CD4-positive, alpha-beta T cell (primary cell): Measurements from ENCODE around the gene SSBP2. TPM values are rescaled to one million over a fixed set of nuclear protein-coding genes. Genes with fewer than 3 reads are reported as not detected.

Experiments
- ATAC-seq: fragments of 200-7000 bp; cut with Tn5 transposase; one replicate; pipeline ENCODE4 v1.10.0; 2022; ENCODE audit warnings: mild to moderate bottlenecking; ENCODE audit not compliant: poor library complexity
- CTCF ChIA-PET: fragments of 350-600 bp; sonication (Branson Sonifier 250); formaldehyde crosslinking; loops from one replicate; lab custom pipeline; 2021; ENCODE audit warnings: antibody characterized with exemption, inconsistent platforms; lab: Charles Lee
- POLR2A ChIA-PET: fragments of 350-600 bp; sonication (Branson Sonifier 250); formaldehyde crosslinking; loops from one replicate; lab custom pipeline; 2021; ENCODE audit warnings: antibody characterized with exemption, inconsistent platforms; lab: Charles Lee
- DNase-seq, 14 experiments: peaks; one replicate each; pipeline ENCODE4 v3.0.0-alpha.2; 2013 to 2020; ENCODE audit warnings: mixed read lengths in 2 of 14
- H3K27ac ChIP-seq, 2 donors: one replicate each; pipeline versions ENCODE4 v1.5.1 to v1.7.0; 2013; ENCODE audit warnings: low read length in 2 of 2, low read depth in 1 of 2, mild to moderate bottlenecking in 1 of 2
- H3K27me3 ChIP-seq, 2 experiments: 1 replicate in 1 of 2; 2 replicates in 1 of 2; pipeline versions ENCODE4 v1.6.1 to v1.7.0; 2013; ENCODE audit warnings: low read length in 2 of 2, control low read depth in 1 of 2, mild to moderate bottlenecking in 1 of 2, moderate library complexity in 1 of 2; ENCODE audit not compliant: insufficient read depth in 2 of 2, control insufficient read depth in 1 of 2
- H3K36me3 ChIP-seq: one replicate; pipeline ENCODE4 v1.6.1; 2013; ENCODE audit warnings: low read length, control low read depth; ENCODE audit not compliant: insufficient read depth
- H3K4me1 ChIP-seq: one replicate; pipeline ENCODE4 v1.6.1; 2013; ENCODE audit warnings: low read length, control low read depth; ENCODE audit not compliant: insufficient read depth
- H3K4me3 ChIP-seq: one replicate; pipeline ENCODE4 v1.5.1; 2013; ENCODE audit warnings: mild to moderate bottlenecking, low read length, moderate library complexity
- H3K9me3 ChIP-seq, 2 experiments: 1 replicate in 1 of 2; 2 replicates in 1 of 2; pipeline versions ENCODE4 v1.6.1 to v1.7.0; 2013; ENCODE audit warnings: low read length in 2 of 2, mild to moderate bottlenecking in 2 of 2, control low read depth in 1 of 2, moderate library complexity in 1 of 2; ENCODE audit not compliant: control insufficient read depth in 1 of 2, insufficient read depth in 1 of 2
- H3K27ac Mint-ChIP-seq: one replicate; pipeline ENCODE4 v1.8.0; 2020; ENCODE audit warnings: mixed read lengths
- H3K27me3 Mint-ChIP-seq: one replicate; pipeline ENCODE4 v1.8.0; 2021; ENCODE audit warnings: mixed read lengths
- H3K36me3 Mint-ChIP-seq: one replicate; pipeline ENCODE4 v1.8.0; 2021; ENCODE audit warnings: low read depth, mixed read lengths
- H3K4me1 Mint-ChIP-seq: one replicate; pipeline ENCODE4 v1.8.0; 2021; ENCODE audit warnings: low read depth, mixed read lengths
- H3K4me3 Mint-ChIP-seq: one replicate; pipeline ENCODE4 v1.8.0; 2020; ENCODE audit warnings: mild to moderate bottlenecking, mixed read lengths
- H3K9me3 Mint-ChIP-seq: one replicate; pipeline ENCODE4 v1.8.0; 2020; ENCODE audit warnings: mixed read lengths
- CTCF ChIP-seq: fragments of 200-600 bp; IDR thresholded peaks from one replicate; pipeline ENCODE4 v1.8.0; 2022; ENCODE audit warnings: antibody characterized with exemption, mild to moderate bottlenecking
- intact Hi-C, 2 experiments: fragments of 100-400 bp; cut with DNase I in 1 of 2; cut with micrococcal nuclease in 1 of 2; formaldehyde crosslinking; loops; one replicate each; pipeline versions ENCODE4 v1.15.1 to v1.9.0; 2023 to 2025; cut with DNase I, micrococcal nuclease
- total RNA-seq, 174 experiments: library from RNA in 2 of 174; stranded (reverse) in 2 of 174; gene quantifications; one replicate each; pipeline ENCODE4 v1.2.3 and lab custom pipeline; 2021 to 2026

SSBP2 gene
- total RNA-seq, 2 experiments from 2014 or later, result 33.5 to 36.3 TPM

DNA sequence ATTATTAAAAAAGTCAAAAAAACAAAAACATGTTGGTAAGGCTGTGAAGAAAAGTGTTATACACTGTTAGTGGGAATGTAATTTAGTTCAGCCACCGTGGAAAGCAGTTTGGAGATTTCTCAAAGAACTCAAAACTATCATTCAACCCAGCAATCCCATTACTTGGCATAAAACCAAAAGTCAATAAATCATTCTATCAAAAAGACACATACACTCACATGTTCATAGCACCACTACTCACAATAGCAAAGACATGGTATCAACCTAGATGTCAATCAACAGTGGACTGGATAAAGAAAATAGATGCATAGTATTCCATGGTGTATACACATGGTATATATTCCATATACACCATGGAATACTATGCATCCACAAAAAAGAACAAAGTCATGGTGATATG, 208.7 kb downstream of the SSBP2 start:
- Histone ChIP-seq H3K36me3 (no peaks in the 10 kb centered on the region), H3K27ac (no peak overlapping the region), H3K27me3 (no peaks in the 10 kb centered on the region), H3K4me3 (no peak overlapping the region), H3K4me1 (peaks cover 14% of the 10 kb centered on the region), H3K9me3 (peaks cover 0 to 4% of the 10 kb centered on the region in 2 experiments)
- H3K36me3 Mint-ChIP-seq, result peaks cover 29% of the 10 kb centered on the region
- H3K27ac Mint-ChIP-seq, result peak overlapping the region; percentile 83
- no peak for TF ChIP-seq CTCF
- H3K4me1 Mint-ChIP-seq, result peaks cover 59% of the 10 kb centered on the region
- H3K27me3 Mint-ChIP-seq, result no peaks in the 10 kb centered on the region
- DNase-seq (no peak), ATAC-seq (no peak)
- H3K4me3 Mint-ChIP-seq, result no peak overlapping the region
- intact Hi-C loops, result no loop called here
- CTCF ChIA-PET, result no interaction called here
- POLR2A ChIA-PET, result no interaction called here
- no peaks in the 10 kb centered on the region for H3K9me3 Mint-ChIP-seq

- CTCF ChIA-PET, result interaction anchor here (0.7 kb wide), 1 partner anchor 13 kb away, joined by 3 read pairs; no protein-coding TSS in a partner anchor
- Mint-ChIP-seq H3K36me3 (peaks cover 19% of the 10 kb centered on the region), H3K4me1 (peaks cover 90% of the 10 kb centered on the region), H3K4me3 (peak overlapping the region; percentile 12), H3K9me3 (no peaks in the 10 kb centered on the region), H3K27ac (peak overlapping the region; percentile 83), H3K27me3 (no peaks in the 10 kb centered on the region)
- no peak overlapping the region for H3K4me3 ChIP-seq
- peak overlapping the region; percentile 42 to 54 for H3K27ac ChIP-seq
- TF ChIP-seq CTCF, result no peak
- H3K27me3 ChIP-seq, result no peaks in the 10 kb centered on the region
- intact Hi-C loops, result loop anchor here in 1 of 2 experiments (5.0 to 10.0 kb wide), 2 partner anchors 187 to 314 kb away; no protein-coding TSS in a partner anchor
- peaks cover 0 to 4% of the 10 kb centered on the region in 2 experiments for H3K9me3 ChIP-seq
- POLR2A ChIA-PET, result interaction anchor here (0.6 to 3.5 kb wide), 5 partner anchors 21 to 314 kb away, joined by 3 to 22 read pairs (median 3); partner anchors contain the start of gene SSBP2
- ATAC-seq (peak; percentile 82), DNase-seq (peak in 4 of 14 experiments; percentile 5 to 55 (median 52))
- H3K4me1 ChIP-seq, result peaks cover 21% of the 10 kb centered on the region
- no peaks in the 10 kb centered on the region for H3K36me3 ChIP-seq
Observed at GRCh38 chr5:81537905-81538547, 212.9 kb downstream of the SSBP2 start.

DNA sequence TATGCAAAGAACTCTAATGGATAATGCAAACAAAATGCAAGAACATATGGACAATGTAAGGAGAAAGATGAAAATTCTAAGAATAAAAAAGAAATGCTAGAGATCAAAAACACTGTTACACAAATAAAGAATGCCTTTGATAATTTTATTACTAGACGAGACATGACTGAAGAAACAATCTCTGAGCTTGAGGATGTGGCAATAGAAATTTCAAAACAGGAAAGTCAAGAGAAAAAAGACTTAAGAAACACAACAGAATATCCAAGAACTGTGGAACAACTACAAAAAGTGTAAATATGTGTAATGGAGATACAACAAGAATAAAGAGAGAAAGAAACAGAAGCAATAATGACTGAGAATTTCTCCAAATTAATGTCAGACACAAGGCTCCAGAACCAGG, 216.5 kb downstream of the SSBP2 start:
- intact Hi-C loops, result loop anchor here in 1 of 2 experiments (10.0 kb wide), 1 partner anchor 190 kb away; no protein-coding TSS in a partner anchor
- no peaks in the 10 kb centered on the region for H3K9me3 ChIP-seq
- no peak for TF ChIP-seq CTCF
- peaks cover 20% of the 10 kb centered on the region for H3K4me1 ChIP-seq
- Mint-ChIP-seq H3K4me3 (peak overlapping the region; percentile 36), H3K4me1 (peaks cover 79% of the 10 kb centered on the region), H3K36me3 (peaks cover 9% of the 10 kb centered on the region), H3K9me3 (no peaks in the 10 kb centered on the region), H3K27me3 (no peaks in the 10 kb centered on the region), H3K27ac (peak overlapping the region; percentile 53)
- no peak overlapping the region for H3K27ac ChIP-seq
- POLR2A ChIA-PET, result interaction anchor here (1.0 kb wide), 1 partner anchor 832 kb away, joined by 3 read pairs; no protein-coding TSS in a partner anchor
- CTCF ChIA-PET, result no interaction called here
- no peak overlapping the region for H3K4me3 ChIP-seq
- ATAC-seq (no peak), DNase-seq (no peak)
- H3K27me3 ChIP-seq, result no peaks in the 10 kb centered on the region
- H3K36me3 ChIP-seq, result no peaks in the 10 kb centered on the region
